ENCODE measurements around the gene CES3.
"Not testable (repeated sequence)": the region's sequence is repeated elsewhere in the genome, so short reads cannot be mapped to it uniquely, and the experiment has no call there.

CES3 gene

DNA sequence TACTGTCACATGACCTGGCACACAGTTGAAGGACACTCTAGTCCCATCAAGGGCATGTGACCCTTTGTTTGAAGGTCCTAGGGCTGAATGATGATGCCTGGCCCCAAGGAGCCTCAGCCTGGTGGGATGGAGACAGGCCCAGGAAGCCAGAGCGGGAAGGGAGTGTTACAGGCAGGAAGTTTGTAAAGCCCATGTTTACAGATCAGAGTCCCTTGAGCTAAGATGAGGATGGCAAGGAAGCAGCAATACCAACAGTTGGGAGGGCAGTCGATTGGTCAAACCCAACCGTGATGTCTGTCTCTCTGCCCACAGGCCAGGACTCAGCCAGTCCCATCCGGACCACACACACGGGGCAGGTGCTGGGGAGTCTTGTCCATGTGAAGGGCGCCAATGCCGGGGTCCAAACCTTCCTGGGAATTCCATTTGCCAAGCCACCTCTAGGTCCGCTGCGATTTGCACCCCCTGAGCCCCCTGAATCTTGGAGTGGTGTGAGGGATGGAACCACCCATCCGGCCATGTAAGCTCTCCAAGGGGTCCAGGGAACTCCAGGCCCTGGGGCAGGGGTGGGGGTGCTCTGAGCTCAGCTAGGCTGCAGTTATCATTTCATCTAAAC is 23.2 kb upstream of the CES3 start:
- no peak overlapping the region for H3K27ac ChIP-seq
- H3K9ac ChIP-seq, result no peak overlapping the region
- peaks cover 34 to 42% (median 39%) of the 10 kb centered on the region in 10 experiments for H3K4me1 ChIP-seq
- peaks cover 50 to 75% (median 62%) of the 10 kb centered on the region in 11 experiments for H3K36me3 ChIP-seq
- TF ChIP-seq Cebpa-rat (IDR thresholded peaks at IDR 0.05), result no peak
- no peaks in the 10 kb centered on the region for H3K27me3 ChIP-seq
- peak overlapping the region in 7 of 11 experiments; percentile 16 to 100 (median 99); a peak in 8 of 22 replicates for H3K4me2 ChIP-seq
- H4K20me1 ChIP-seq, result peaks cover 34 to 77% (median 59%) of the 10 kb centered on the region in 11 experiments; a peak in 20 of 22 replicates
- H3K9me3 ChIP-seq (replicated peaks in 1 of 11), result no peaks in the 10 kb centered on the region
- no peak overlapping the region for H3K4me3 ChIP-seq

DNA sequence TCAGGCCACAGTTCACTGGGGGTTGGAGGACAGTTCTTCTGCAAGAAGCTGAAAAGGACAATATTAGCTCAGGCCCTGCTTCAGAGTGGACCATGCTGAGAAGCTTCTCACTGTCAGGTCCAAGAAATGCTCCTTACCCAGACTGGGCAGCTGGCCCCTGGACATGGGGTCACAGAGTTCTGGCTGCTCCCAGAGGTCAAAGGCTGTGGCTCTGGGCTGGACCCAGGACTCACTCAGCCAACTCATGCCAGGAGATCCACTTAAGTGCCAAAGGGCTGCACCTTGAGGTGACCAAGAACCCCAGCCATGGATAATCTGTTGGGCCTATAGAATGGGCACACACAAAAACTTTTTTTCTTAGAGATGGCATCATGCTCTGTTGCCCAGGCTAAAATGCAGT is 21.7 kb upstream of the CES3 start:
- Histone ChIP-seq H3K9me3 (replicated peaks in 1 of 11) (no peaks in the 10 kb centered on the region), H3K4me2 (no peak overlapping the region), H3K27ac (no peak overlapping the region), H4K20me1 (peaks cover 26 to 92% (median 56%) of the 10 kb centered on the region in 11 experiments; a peak in 20 of 22 replicates), H3K27me3 (no peaks in the 10 kb centered on the region), H3K4me1 (peaks cover 24 to 32% (median 30%) of the 10 kb centered on the region in 10 experiments), H3K4me3 (no peak overlapping the region), H3K36me3 (peaks cover 63 to 84% (median 75%) of the 10 kb centered on the region in 11 experiments), H3K9ac (no peak overlapping the region)
- no peak for TF ChIP-seq Cebpa-rat (IDR thresholded peaks at IDR 0.05)

DNA sequence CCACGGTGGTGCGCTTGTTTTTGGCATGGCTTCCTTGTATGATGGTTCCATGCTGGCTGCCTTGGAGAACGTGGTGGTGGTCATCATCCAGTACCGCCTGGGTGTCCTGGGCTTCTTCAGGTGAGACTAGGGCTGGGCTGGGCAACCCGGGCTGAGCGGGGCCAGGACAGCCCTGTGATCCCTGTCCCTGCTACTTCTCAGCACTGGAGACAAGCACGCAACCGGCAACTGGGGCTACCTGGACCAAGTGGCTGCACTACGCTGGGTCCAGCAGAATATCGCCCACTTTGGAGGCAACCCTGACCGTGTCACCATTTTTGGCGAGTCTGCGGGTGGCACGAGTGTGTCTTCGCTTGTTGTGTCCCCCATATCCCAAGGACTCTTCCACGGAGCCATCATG is 20.8 kb upstream of the CES3 start:
- Histone ChIP-seq H3K9me3 (replicated peaks in 1 of 11) (no peaks in the 10 kb centered on the region), H3K27ac (no peak overlapping the region), H3K27me3 (no peaks in the 10 kb centered on the region), H3K9ac (no peak overlapping the region), H3K4me1 (peaks cover 22 to 29% (median 28%) of the 10 kb centered on the region in 10 experiments), H3K4me2 (no peak overlapping the region), H3K4me3 (no peak overlapping the region), H3K36me3 (peaks cover 63 to 84% (median 75%) of the 10 kb centered on the region in 11 experiments), H4K20me1 (peaks cover 26 to 91% (median 55%) of the 10 kb centered on the region in 11 experiments; a peak in 20 of 22 replicates)
- no peak for TF ChIP-seq Cebpa-rat (IDR thresholded peaks at IDR 0.05)

DNA sequence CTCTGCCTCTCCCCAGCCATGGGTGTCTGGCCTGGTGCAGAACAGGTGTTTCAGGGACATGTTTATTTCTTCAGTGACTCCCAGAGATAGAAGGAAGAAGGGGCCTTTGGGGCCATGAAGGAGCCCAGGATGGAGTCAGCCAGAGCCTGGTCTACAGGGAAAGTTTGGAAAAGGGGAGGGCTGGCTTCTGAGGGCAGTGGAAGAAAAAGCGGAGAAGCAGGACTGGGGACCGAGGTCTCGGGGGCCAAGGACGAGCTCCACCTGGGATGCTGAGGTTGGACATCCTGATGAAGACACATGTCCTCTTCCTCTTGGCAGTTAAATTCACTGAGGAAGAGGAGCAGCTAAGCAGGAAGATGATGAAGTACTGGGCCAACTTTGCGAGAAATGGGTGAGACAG is 18.1 kb upstream of the CES3 start:
- no peak for TF ChIP-seq Cebpa-rat (IDR thresholded peaks at IDR 0.05)
- Histone ChIP-seq H3K36me3 (peaks cover 60 to 66% (median 62%) of the 10 kb centered on the region in 11 experiments), H3K4me2 (no peak overlapping the region), H3K27me3 (peaks cover 7 to 11% (median 8%) of the 10 kb centered on the region in 11 experiments), H3K9me3 (replicated peaks in 1 of 11) (no peaks in the 10 kb centered on the region), H3K4me1 (peaks cover under 1 to 7% (median 7%) of the 10 kb centered on the region in 10 experiments; a peak in 16 of 20 replicates), H3K27ac (no peak overlapping the region), H4K20me1 (peaks cover 11 to 79% (median 28%) of the 10 kb centered on the region in 11 experiments; a peak in 20 of 22 replicates), H3K9ac (no peak overlapping the region), H3K4me3 (no peak overlapping the region)

DNA sequence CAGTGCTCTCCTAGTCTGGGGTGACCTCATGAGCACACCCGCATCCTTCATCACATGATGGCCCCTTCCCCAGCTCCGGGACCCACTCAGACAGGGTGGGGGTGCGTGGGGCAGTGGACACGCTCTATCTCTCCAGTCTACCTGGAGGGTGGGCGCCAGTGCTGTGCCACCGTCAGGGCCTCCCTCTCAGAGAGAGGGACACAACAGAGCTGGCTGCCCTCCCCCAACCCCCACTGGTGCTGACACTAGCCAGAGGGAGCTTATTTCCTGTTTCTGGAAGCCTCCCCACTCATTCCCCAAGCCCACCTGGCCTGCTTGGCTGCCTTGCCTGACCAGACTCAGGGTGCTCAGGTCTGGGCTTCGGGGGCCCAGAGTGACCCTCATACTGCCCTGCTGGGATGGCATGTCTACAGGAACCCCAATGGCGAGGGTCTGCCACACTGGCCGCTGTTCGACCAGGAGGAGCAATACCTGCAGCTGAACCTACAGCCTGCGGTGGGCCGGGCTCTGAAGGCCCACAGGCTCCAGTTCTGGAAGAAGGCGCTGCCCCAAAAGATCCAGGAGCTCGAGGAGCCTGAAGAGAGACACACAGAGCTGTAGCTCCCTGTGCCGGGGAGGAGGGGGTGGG is 17.5 kb upstream of the CES3 start:
- no peak overlapping the region for H3K4me2 ChIP-seq
- peaks cover 10 to 78% (median 25%) of the 10 kb centered on the region in 11 experiments; a peak in 19 of 22 replicates for H4K20me1 ChIP-seq
- H3K36me3 ChIP-seq, result peaks cover 55 to 60% (median 56%) of the 10 kb centered on the region in 11 experiments
- no peak overlapping the region for H3K27ac ChIP-seq
- H3K9me3 ChIP-seq (replicated peaks in 1 of 11), result no peaks in the 10 kb centered on the region
- peaks cover 13 to 17% (median 14%) of the 10 kb centered on the region in 11 experiments for H3K27me3 ChIP-seq
- no peak overlapping the region for H3K9ac ChIP-seq
- TF ChIP-seq Cebpa-rat (IDR thresholded peaks at IDR 0.05), result no peak
- H3K4me1 ChIP-seq, result peaks cover 4 to 12% (median 12%) of the 10 kb centered on the region in 10 experiments; a peak in 18 of 20 replicates
- H3K4me3 ChIP-seq, result no peak overlapping the region

DNA sequence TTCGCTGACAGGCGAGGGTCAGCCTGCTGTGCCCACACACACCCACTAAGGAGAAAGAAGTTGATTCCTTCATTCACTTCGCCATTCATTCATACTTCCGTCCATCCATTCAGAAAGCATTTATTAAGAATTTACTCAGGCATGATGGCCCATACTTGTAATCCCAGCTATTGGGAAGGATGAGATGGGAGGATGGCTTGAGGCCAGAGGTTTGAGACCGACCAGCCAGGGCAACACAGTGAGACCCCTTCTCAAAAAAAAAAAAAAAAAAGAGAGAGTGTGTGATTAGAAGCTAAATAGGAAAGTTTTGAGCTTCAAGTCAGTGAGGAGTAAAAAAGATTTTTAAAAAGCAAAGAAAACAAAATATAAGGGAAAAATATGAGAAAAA is 17.0 kb upstream of the CES3 start:
- H3K9ac ChIP-seq, result no peak overlapping the region
- TF ChIP-seq Cebpa-rat (IDR thresholded peaks at IDR 0.05), result no peak

DNA sequence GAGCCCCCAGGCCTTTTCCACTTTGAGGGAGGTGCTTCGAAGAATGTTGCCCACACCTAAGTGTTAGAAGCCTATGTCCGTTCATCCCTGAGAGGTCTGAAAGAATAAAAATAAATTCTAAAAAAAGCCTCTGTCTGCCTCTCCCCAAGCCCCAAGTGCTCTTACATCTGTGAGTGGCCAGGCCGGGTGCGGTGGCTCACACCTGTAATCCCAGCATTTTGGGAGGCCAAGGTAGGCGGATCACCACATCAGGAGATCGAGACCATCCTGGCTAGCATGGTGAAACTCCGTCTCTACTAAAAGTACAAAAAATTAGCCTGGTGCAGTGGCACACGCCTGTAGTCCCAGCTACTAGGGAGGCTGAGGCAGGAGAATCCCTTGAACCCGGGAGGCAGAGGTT is 16.1 kb upstream of the CES3 start:
- not testable (repeated sequence) for H3K9me3 ChIP-seq (replicated peaks in 1 of 11); H3K4me2 ChIP-seq; H3K9ac ChIP-seq; H3K4me3 ChIP-seq; H3K27ac ChIP-seq
- Histone ChIP-seq H4K20me1 (peaks cover 5 to 77% (median 17%) of the 10 kb centered on the region in 11 experiments; a peak in 17 of 22 replicates), H3K36me3 (peaks cover 41 to 46% (median 42%) of the 10 kb centered on the region in 11 experiments), H3K27me3 (peaks cover 27 to 31% (median 28%) of the 10 kb centered on the region in 11 experiments), H3K4me1 (peaks cover 10 to 19% (median 18%) of the 10 kb centered on the region in 10 experiments; a peak in 18 of 20 replicates)

More for the DNA sequence above, 17.0 kb upstream of the CES3 start:
- H3K9me3 ChIP-seq (replicated peaks in 1 of 11), result no peaks in the 10 kb centered on the region
- H3K4me1 ChIP-seq, result peaks cover 9 to 18% (median 17%) of the 10 kb centered on the region in 10 experiments; a peak in 18 of 20 replicates
- peaks cover 18 to 22% (median 19%) of the 10 kb centered on the region in 11 experiments for H3K27me3 ChIP-seq
- no peak overlapping the region for H3K4me2 ChIP-seq
- no peak overlapping the region for H3K27ac ChIP-seq
- peaks cover 8 to 78% (median 24%) of the 10 kb centered on the region in 11 experiments; a peak in 18 of 22 replicates for H4K20me1 ChIP-seq
- peaks cover 50 to 55% (median 51%) of the 10 kb centered on the region in 11 experiments for H3K36me3 ChIP-seq
- no peak overlapping the region for H3K4me3 ChIP-seq

DNA sequence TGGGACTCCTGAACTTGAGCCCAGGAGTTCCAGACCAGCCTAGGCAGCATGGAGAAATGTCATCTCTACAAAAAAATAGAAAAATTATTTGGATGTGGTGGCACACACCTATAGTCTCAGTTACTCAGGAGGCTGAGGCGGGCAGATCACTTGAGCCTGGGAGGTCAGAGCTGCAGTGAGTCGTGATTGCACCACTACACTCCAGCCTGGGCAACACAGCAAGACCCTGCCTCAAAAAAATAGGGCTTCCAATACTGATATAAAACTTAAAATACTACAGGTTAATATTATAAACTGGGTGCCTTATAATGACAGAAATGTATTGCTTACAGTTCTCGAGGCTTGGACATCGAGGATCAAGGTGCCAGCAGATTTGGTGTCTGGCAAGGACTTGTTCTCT is 15.1 kb upstream of the CES3 start:
- H4K20me1 ChIP-seq, result peaks cover 2 to 67% (median 14%) of the 10 kb centered on the region in 11 experiments; a peak in 16 of 22 replicates
- H3K4me2 ChIP-seq, result no peak overlapping the region
- H3K9ac ChIP-seq, result no peak overlapping the region
- H3K27ac ChIP-seq, result no peak overlapping the region
- peaks cover 36 to 41% (median 38%) of the 10 kb centered on the region in 11 experiments for H3K27me3 ChIP-seq
- H3K4me3 ChIP-seq, result no peak overlapping the region
- peaks cover 0 to under 1% (median 0%) of the 10 kb centered on the region in 11 experiments; a peak in 2 of 22 replicates for H3K9me3 ChIP-seq (replicated peaks in 1 of 11)
- peaks cover 10 to 19% (median 18%) of the 10 kb centered on the region in 10 experiments; a peak in 18 of 20 replicates for H3K4me1 ChIP-seq
- peaks cover 31 to 36% (median 32%) of the 10 kb centered on the region in 11 experiments for H3K36me3 ChIP-seq
- no peak for TF ChIP-seq Cebpa-rat (IDR thresholded peaks at IDR 0.05)

DNA sequence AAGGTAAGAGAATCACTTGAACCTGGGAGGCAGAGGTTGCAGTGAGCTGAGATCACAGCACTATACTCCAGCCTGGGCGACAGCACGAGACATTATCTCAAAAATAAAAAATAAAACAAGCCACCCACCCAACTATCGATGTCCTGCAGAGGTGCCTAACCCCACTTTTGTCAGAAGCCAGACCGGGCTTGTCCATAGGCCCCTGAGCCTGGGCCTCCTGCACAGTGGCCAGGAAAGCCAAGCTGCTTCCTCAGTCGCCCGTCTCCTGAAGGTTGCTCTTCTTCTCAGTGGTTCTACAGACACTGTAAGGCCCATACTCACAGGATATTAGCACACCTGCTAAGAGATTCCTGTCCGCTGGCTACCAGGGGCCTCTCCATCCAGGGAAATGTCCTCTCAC is 14.5 kb upstream of the CES3 start:
- Histone ChIP-seq H3K9ac (no peak overlapping the region), H3K27ac (no peak overlapping the region), H3K4me2 (no peak overlapping the region), H3K27me3 (peaks cover 42 to 47% (median 44%) of the 10 kb centered on the region in 11 experiments), H3K36me3 (peaks cover 25 to 30% (median 26%) of the 10 kb centered on the region in 11 experiments), H4K20me1 (peaks cover 0 to 61% (median 13%) of the 10 kb centered on the region in 11 experiments; a peak in 16 of 22 replicates), H3K4me3 (no peak overlapping the region), H3K4me1 (peaks cover 10 to 19% (median 18%) of the 10 kb centered on the region in 10 experiments; a peak in 18 of 20 replicates), H3K9me3 (replicated peaks in 1 of 11) (peaks cover 0 to 6% (median 3%) of the 10 kb centered on the region in 11 experiments; a peak in 8 of 22 replicates)
- TF ChIP-seq Cebpa-rat (IDR thresholded peaks at IDR 0.05), result no peak
